HepG2 (cell line): ENCODE measurements around the gene CEBPB. TPM values are rescaled to one million over a fixed set of nuclear protein-coding genes. Genes with fewer than 3 reads are reported as not detected.
A peak's percentile ranks its signal among the peaks of the same experiment; 100 is the strongest.
"Not testable (repeated sequence)": the region's sequence is repeated elsewhere in the genome, so short reads cannot be mapped to it uniquely, and the experiment has no call there.

ENCODE experiments used
- ATAC-seq: fragments of 200-7000 bp; cut with Tn5 transposase; 3 replicates; pipeline ENCODE4 v1.9.1; 2020; ENCODE audit warnings: mild to moderate bottlenecking, moderate library complexity
- BruUV-seq: library from RNA; stranded (reverse); fragments of 400-500 nt; replicated peaks from 2 replicates; lab custom pipeline; 2021; lab: Mats Ljungman, UMichigan
- CTCF ChIA-PET: fragments of 300-600 bp; formaldehyde crosslinking; extraction: SDS; loops from one replicate; lab custom pipeline; 2021; ENCODE audit warnings: low total read pairs, inconsistent platforms, low intra/inter-chr PET ratio; lab: Yijun Ruan, JAX
- POLR2A ChIA-PET: fragments of 350-600 bp; sonication (Branson Sonifier 250); formaldehyde crosslinking; loops from one replicate; lab custom pipeline; 2020; ENCODE audit warnings: antibody characterized with exemption, inconsistent platforms; lab: Yijun Ruan, JAX
- DNase-seq: peaks from one replicate; pipeline ENCODE4 v3.0.0-alpha.2; 2015; ENCODE audit warnings: low spot score
- FAIRE-seq: peaks from 3 replicates; lab custom pipeline; 2011; peaks lifted over from hg19 to GRCh38; lab: Jason Lieb, UNC
- H2AFZ ChIP-seq: one replicate; pipeline ENCODE4 v1.6.1; 2011; ENCODE audit warnings: low read length, inconsistent platforms
- H3K27ac ChIP-seq: fragments of 300-600 bp; 3 replicates; pipeline ENCODE4 v1.8.0; 2011; ENCODE audit warnings: mixed run types, mild to moderate bottlenecking, mixed read lengths, low read length, inconsistent platforms; ENCODE audit not compliant: insufficient read depth; ENCODE audit errors: extremely low read length
- H3K27me3 ChIP-seq, 2 experiments: fragments of 200-600 bp in 1 of 2; 2 replicates in 1 of 2; 3 replicates in 1 of 2; pipeline versions ENCODE4 v1.6.0 to v1.8.0; 2011; ENCODE audit warnings: low read length in 2 of 2, mild to moderate bottlenecking in 2 of 2, moderate library complexity in 2 of 2, inconsistent platforms in 1 of 2; ENCODE audit not compliant: insufficient read depth in 2 of 2, control insufficient read depth in 1 of 2
- H3K36me3 ChIP-seq, 2 experiments: fragments of 200-600 bp in 1 of 2; replicated peaks in 1 of 2; 2 replicates in 1 of 2; 3 replicates in 1 of 2; pipeline versions ENCODE4 v1.5.1 to v1.8.0; 2011; ENCODE audit warnings: low read length in 2 of 2, inconsistent platforms in 1 of 2; ENCODE audit not compliant: insufficient read depth in 2 of 2, control insufficient read depth in 1 of 2
- H3K4me1 ChIP-seq: 2 replicates; pipeline ENCODE4 v1.5.1; 2012; ENCODE audit warnings: low read length, inconsistent platforms; ENCODE audit not compliant: insufficient read depth
- H3K4me2 ChIP-seq: 2 replicates; pipeline ENCODE4 v1.6.0; 2011; ENCODE audit warnings: low read depth, low read length, inconsistent platforms
- H3K4me3 ChIP-seq, 3 experiments: fragments of 200-600 bp in 1 of 3; sonication (generic), shearing (Covaris generic) in 1 of 3; replicated peaks in 1 of 3; 2 replicates each; pipeline ENCODE4 v1.5.1; 2011 to 2016; ENCODE audit warnings: low read length in 3 of 3, inconsistent platforms in 2 of 3, low read depth in 2 of 3, mild to moderate bottlenecking in 2 of 3, control low read depth in 1 of 3, mixed read lengths in 1 of 3; ENCODE audit not compliant: insufficient read depth in 1 of 3
- H3K79me2 ChIP-seq: one replicate; pipeline ENCODE4 v1.6.1; 2011; ENCODE audit warnings: low read length, inconsistent platforms; ENCODE audit not compliant: insufficient read depth
- H3K9ac ChIP-seq: 2 replicates; pipeline ENCODE4 v1.6.0; 2011; ENCODE audit warnings: mild to moderate bottlenecking, low read depth, low read length, inconsistent platforms; ENCODE audit not compliant: insufficient read depth
- H3K9me3 ChIP-seq: 2 replicates; pipeline ENCODE4 v1.5.1; 2012; ENCODE audit warnings: mild to moderate bottlenecking, low read length
- H4K20me1 ChIP-seq: 2 replicates; pipeline ENCODE4 v1.6.0; 2011; ENCODE audit warnings: inconsistent platforms, mild to moderate bottlenecking, low read length, moderate library complexity; ENCODE audit not compliant: insufficient read depth
- AHR ChIP-seq: IDR thresholded peaks from 2 replicates; pipeline ENCODE4 v1.6.1; 2018; ENCODE audit warnings: missing genetic modification reagents, missing compliant biosample characterization
- ARID4A ChIP-seq: sonication (generic); formaldehyde crosslinking; IDR thresholded peaks from 2 replicates; pipeline ENCODE4 v1.5.0; 2020; ENCODE audit warnings: mild to moderate bottlenecking, missing genetic modification reagents, borderline replicate concordance
- HIC2 ChIP-seq: sonication (generic); formaldehyde crosslinking; IDR thresholded peaks from 2 replicates; pipeline ENCODE4 v1.9.0; 2022; ENCODE audit warnings: low read depth, missing genetic modification reagents
- KDM1A ChIP-seq: IDR thresholded peaks from 2 replicates; pipeline ENCODE4 v1.6.1; 2016; ENCODE audit warnings: missing compliant biosample characterization
- NFYB ChIP-seq: sonication (generic); formaldehyde crosslinking; IDR thresholded peaks from 2 replicates; pipeline ENCODE4 v1.4.0; 2020; ENCODE audit warnings: missing genetic modification reagents
- ZFP82 ChIP-seq: sonication (generic); formaldehyde crosslinking; IDR thresholded peaks from 2 replicates; pipeline ENCODE4 v1.5.1; 2020; ENCODE audit warnings: mild to moderate bottlenecking, missing genetic modification reagents, borderline replicate concordance
- ZNF121 ChIP-seq: sonication (generic); formaldehyde crosslinking; IDR thresholded peaks from 2 replicates; pipeline ENCODE4 v1.5.0; 2020; ENCODE audit warnings: mild to moderate bottlenecking, missing genetic modification reagents
- ZNF513 ChIP-seq: sonication (generic); formaldehyde crosslinking; conservative IDR thresholded peaks from 2 replicates; pipeline ENCODE4 v1.5.0; 2020; ENCODE audit warnings: missing genetic modification reagents
- WGBS: methylation state at CpG from one replicate; pipeline ENCODE4 v1.1.6; 2017; ENCODE audit warnings: low lambda C conversion rate; 5-methylcytosine and 5-hydroxymethylcytosine counted together
- in situ Hi-C: cut with HindIII; loops from 2 replicates; pipeline ENCODE4 v1.10.0; 2017; ENCODE audit warnings: low pct_unique_long_range_greater_than_20kb; ENCODE audit not compliant: extremely low pct_ligation_motif_present
- intact Hi-C: fragments of 100-400 bp; cut with micrococcal nuclease; formaldehyde crosslinking; loops from one replicate; pipeline ENCODE4 v1.10.0; 2022; ENCODE audit not compliant: unreplicated experiment
- polyA plus RNA-seq, 8 experiments: library from polyadenylated mRNA; depleted of rRNA in 3 of 8; stranded (reverse) in 7 of 8; unstranded in 1 of 8; fragments of >200 nt; fragmentation: Illumina TruSeq in 4 of 8; extraction: Trizol in 4 of 8; gene quantifications; 2 replicates each; pipeline versions ENCODE4 v1.2.1 to v1.2.3, GENCODE V29; 2011 to 2016; ENCODE audit warnings: low read depth in 4 of 8, missing spikeins in 1 of 8, mixed read lengths in 1 of 8; ENCODE audit not compliant: insufficient read depth in 1 of 8
- total RNA-seq, 5 experiments: library from RNA; depleted of rRNA; stranded (reverse); fragments of >200 nt; fragmentation: Illumina TruSeq; extraction: Trizol; gene quantifications; 2 replicates each; pipeline ENCODE4 v1.2.3, GENCODE V29; 2016; ENCODE audit warnings: low read depth in 1 of 5

CEBPB gene
- total and polyA plus RNA-seq, 2 of the 13 experiments (the other 11 are each of a cell fraction or from before 2014, with no cell fraction given): 18.5 to 28.2 TPM

DNA sequence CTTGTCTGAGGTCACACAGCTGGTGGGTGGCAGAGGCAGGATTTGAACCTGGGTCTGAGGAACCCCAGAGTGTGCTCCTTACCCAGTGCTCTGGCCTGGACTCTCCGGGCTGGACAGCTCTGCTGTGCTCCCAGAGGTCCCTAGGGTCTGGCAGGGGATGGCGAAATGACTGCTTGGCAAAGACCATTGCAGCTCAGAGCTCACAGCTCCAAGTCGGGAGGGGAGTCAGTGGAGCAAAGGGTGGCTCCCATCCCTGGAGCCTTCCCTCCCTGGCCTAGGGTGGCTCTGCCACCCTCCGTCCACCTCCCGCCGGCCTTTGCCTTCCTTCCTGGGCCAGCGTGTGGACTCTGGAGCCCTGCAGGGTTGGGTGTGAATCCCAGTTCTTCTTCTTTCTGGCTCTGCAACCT lies 17.5 kb downstream of the CEBPB start (continued):
- no peak; the same call in 1 of the 2 replicates for TF ChIP-seq AHR (CRISPR knock-in tag)

DNA sequence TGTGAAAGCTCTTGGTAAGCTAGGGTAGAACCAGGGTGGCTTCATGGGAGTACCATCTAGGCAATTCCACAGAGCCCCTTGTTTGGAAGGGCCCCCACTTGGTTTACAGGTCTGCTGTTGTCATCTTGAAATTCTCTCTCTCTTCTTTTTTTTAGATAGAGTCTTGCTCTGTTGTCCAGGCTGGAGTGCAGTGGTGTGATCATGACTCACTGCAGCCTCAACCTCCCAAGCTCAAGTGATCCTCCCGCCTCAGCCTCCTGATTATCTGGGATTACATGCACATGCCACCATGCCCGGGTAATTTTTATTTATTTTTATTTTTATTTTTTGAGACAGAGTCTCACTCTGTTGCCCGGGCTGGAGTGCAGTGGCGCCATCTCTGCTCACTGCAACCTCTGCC lies 18.2 kb downstream of the CEBPB start:
- H3K27ac ChIP-seq, BruUV-seq, H2AFZ ChIP-seq, FAIRE-seq, H4K20me1 ChIP-seq, ATAC-seq, H3K4me2 ChIP-seq, H3K9me3 ChIP-seq, H3K9ac ChIP-seq, H3K79me2 ChIP-seq, DNase-seq, H3K4me3 ChIP-seq, in situ Hi-C loops, CTCF ChIA-PET, intact Hi-C loops, H3K36me3 ChIP-seq: not testable (repeated sequence)
- TF ChIP-seq ZFP82 (0 out of 2 replicates have a peak, but pooled peaks have one; percentile 6), ZNF121 (CRISPR knock-in tag) (peak; percentile 72)
- Histone ChIP-seq H3K27me3 (peaks cover 7 to 35% of the 10 kb centered on the region in 2 experiments; a peak in 3 of 5 replicates), H3K4me1 (peaks cover 30% of the 10 kb centered on the region)
- POLR2A ChIA-PET: interaction anchor here (1.0 to 1.4 kb wide), 2 partner anchors 9 to 14 kb away, joined by 3 to 9 read pairs; no protein-coding TSS in a partner anchor
- WGBS: 76% methylated on average over 4 of the region's 4 CpGs

GRCh38 chr20:50210066-50210619 lies 19.5 kb downstream of the CEBPB start:
- intact Hi-C loops (no loop called here), in situ Hi-C loops (no loop called here)
- Histone ChIP-seq H3K4me1 (peaks cover 32% of the 10 kb centered on the region), H4K20me1 (no peaks in the 10 kb centered on the region), H3K27ac (no peak overlapping the region), H2AFZ (no peak overlapping the region), H3K4me2 (no peak overlapping the region), H3K36me3 (no peaks in the 10 kb centered on the region), H3K79me2 (no peaks in the 10 kb centered on the region), H3K27me3 (peaks cover 8 to 44% of the 10 kb centered on the region in 2 experiments; a peak in 4 of 5 replicates), H3K9ac (no peak overlapping the region), H3K4me3 (no peak overlapping the region), H3K9me3 (no peaks in the 10 kb centered on the region)
- ATAC-seq: no peak
- no peak for FAIRE-seq
- BruUV-seq: no TSS peak
- no peak for DNase-seq
- WGBS: 14% methylated on average over 6 of the region's 6 CpGs
- CTCF ChIA-PET: no interaction called here
- POLR2A ChIA-PET: no interaction called here
- no peak for TF ChIP-seq ZNF513 (CRISPR knock-in tag)
- peak; percentile 37; the same call in 1 of the 2 replicates for TF ChIP-seq HIC2 (CRISPR knock-in tag)
- TF ChIP-seq NFYB: 0 out of 2 replicates have a peak, but pooled peaks have one; percentile 14
- TF ChIP-seq ARID4A (CRISPR knock-in tag): 0 out of 2 replicates have a peak, but pooled peaks have one; percentile 15
- TF ChIP-seq KDM1A (CRISPR knock-in tag): peak; percentile 41; the same call in 1 of the 2 replicates
